Measurements from ENCODE around the gene KCNT2.

GRCh38 chr1:196277860-196278259, 330.4 kb downstream of the KCNT2 start:
- TF ChIP-seq CTCF (IDR thresholded peaks at IDR 0.05; ENCODE audit: poor library complexity) (no peak), EZH2 (IDR thresholded peaks at IDR 0.05; ENCODE audit: borderline replicate concordance) (no peak), EZH2phosphoT487 (IDR thresholded peaks at IDR 0.05; ENCODE audit: low read depth, severe bottlenecking, unreplicated experiment) (no peak)
